HG03196 (cell line): ENCODE measurements around the gene QSOX2.
"Not testable (repeated sequence)": the region's sequence is repeated elsewhere in the genome, so short reads cannot be mapped to it uniquely, and the experiment has no call there.

Source experiments
- ATAC-seq: cut with Tn5 transposase; IDR thresholded peaks from one replicate; pipeline ENCODE4 v1.9.1; 2021; ENCODE audit not compliant: unreplicated experiment

QSOX2 gene

DNA sequence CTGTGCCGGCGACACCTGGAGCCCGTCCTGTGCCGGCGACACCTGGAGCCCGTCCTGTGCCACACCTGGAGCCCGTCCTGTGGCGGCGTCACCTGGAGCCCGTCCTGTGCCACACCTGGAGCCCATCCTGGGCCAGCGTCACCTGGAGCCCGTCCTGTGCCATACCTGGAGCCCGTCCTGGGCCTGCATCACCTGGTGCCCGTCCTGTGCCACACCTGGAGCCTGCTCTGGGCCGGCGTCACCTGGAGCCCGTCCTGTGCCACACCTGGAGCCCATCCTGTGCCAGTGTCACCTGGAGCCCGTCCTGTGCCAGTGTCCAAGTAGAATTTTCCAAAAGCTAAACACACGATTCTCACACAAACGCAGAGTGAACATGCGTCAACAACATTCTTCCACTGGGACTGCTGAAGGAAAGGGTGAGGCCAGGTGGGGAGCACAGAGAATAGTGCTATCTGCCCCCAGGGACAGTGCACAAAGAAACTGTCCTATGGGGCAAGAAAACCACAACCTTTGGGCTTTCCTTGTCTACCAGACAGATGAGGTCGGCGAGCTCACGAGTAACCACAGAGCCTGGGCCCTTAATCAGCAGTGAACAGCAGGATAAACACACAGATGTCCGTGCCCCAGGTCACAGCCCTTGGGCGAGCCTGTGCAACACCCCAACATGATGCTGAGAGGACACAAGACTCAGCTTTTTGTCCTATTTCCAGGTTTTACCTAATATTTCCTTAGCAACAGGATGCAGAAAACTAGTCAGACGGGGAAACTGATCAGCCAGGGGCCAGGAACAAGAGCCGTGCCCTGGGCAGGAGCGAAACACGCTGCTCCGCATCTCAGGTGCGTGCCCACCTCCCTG lies 7.9 kb downstream of the QSOX2 start:
- ATAC-seq = no peak

DNA sequence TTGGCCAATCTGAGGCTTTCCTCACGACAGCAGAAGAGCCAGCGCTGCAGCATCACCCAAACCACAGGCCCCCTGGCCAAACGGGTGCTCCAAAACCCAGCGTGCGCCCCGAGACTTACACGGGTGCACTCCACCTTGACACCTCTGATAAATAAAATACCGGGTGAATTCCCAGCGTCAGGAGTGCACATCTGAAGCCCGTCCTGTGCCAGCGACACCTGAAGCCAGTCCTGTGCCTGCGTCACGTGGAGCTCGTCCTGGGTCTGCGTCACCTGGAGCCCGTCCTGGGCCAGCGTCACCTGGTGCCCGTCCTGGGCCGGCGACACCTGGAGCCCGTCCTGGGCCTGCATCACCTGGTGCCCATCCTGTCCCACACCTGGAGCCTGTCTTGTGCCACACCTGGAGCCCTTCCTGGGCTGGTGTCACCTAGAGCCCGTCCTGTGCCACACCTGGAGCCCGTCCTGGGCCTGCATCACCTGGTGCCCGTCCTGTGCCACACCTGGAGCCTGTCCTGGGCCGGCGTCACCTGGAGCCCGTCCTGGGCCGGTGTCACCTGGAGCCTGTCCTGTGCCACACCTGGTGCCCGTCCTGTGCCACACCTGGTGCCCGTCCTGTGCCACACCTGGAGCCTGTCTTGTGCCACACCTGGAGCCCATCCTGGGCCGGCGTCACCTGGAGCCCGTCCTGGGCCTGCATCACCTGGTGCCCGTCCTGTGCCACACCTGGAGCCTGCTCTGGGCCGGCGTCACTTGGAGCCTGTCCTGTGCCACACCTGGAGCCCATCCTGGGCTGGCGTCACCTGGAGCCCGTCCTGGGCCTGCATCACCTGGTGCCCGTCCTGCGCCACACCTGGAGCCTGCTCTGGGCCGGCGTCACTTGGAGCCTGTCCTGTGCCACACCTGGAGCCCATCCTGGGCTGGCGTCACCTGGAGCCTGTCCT lies 8.9 kb downstream of the QSOX2 start:
- not testable (repeated sequence) for ATAC-seq

DNA sequence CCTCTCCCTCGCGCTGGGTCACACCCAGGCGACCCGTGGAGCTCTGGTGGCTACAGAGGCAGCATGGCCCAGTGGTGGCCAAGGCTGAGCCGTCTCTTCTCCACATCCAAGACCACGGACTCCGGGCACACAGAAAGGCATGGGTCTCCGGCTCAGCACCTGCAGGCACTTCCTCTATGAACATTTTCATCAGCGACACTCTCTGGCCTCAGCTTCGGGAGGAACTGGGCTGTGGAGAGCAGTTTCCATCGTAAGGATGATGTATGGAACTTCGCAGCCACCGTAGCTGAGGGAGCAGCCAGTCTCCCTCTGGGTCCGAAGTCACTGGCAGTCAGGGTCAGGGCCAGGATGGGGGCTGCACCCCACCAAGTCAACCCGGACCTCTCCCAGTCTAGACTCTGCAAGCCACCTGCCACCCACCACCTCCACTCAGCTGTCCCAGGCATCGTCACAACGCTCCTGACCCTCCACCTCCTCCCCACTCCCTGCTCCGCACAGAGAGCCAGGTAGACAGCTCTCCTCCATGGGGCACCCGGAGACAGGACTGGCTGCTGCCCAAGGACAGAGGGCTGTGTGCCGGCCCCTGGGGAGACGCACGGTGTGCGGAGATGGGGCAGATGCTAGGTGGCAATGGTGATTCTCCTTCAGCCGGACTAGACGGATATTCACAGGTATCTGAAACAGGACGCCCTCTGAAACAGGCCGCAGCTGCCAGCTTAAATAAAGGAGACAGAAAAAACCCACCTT lies 9.7 kb downstream of the QSOX2 start:
- no peak for ATAC-seq

DNA sequence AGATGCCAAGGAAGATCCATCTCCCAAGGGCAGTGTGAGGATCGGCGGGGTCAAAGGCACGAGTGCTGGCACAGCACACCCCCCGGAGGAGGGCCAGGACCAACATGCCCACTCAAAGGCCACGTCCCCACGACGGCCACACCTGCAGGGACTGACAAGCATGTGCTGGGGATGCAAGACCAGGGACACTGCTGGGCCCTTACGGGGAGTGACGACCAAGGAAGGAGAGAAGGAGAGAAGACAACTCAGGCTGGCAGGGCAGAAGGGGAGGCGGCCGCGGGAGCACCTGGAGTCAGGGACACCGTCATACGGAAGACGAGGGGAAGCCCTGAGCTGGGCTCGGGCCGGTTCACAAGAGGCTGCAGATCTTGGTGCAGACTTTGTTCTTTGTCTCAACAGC lies 10.4 kb downstream of the QSOX2 start:
- no peak for ATAC-seq

DNA sequence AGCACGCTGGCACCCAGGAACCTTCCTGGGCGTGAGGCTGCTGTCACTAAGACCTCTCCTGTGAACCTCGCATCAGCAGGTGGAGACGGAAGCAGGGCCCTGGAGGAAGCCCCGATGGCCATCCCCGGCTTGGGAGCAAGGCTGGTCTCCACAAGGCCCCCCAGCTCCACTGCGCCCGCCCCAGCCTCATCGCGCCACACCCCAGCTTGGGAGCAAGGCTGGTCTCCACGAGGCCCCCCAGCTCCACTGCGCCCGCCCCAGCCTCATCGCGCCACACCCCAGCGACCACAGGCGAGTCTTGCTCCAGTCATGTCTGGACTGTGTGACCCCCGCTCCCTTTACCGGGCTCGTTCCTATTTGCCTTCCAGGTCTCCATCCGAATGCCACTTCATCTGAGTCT lies 11.0 kb downstream of the QSOX2 start:
- no peak for ATAC-seq

DNA sequence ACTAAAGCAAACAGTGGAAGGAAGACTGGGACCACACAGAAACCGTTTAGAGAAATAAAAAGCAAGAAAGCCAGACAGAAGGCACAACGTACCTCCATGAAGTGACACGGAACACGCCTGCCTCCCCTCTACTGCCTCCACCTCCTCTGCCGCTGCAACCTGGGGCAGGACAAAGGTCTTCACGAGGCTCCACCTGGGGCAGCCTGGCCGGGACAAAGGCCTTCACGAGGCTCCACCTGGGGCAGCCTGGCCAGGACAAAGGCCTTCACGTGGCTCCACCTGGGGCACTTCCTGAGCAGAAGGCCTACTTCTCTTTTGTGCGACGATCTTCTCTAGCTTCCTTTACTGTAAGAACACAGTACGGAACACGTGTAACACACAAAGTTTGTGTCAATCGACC lies 11.7 kb downstream of the QSOX2 start:
- no peak for ATAC-seq

DNA sequence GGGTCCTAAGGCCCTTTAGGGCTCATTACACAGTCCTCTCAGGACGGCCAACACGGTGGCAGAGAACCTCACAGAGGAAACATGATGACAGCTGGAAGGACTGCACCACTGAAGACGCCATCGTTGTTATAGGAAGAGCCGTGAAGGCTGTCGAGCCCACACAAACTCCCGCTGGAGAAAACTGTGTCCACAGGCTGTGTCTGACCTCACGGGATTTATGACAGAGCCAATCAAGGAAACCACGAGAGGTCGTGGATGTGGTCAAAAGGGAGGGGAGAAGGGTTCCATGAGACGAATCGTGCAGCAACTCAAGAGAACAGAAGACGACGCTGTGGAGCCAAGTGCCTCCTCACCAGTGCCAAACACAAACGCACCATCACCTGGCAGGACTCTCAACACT lies 12.2 kb downstream of the QSOX2 start:
- no peak for ATAC-seq

DNA sequence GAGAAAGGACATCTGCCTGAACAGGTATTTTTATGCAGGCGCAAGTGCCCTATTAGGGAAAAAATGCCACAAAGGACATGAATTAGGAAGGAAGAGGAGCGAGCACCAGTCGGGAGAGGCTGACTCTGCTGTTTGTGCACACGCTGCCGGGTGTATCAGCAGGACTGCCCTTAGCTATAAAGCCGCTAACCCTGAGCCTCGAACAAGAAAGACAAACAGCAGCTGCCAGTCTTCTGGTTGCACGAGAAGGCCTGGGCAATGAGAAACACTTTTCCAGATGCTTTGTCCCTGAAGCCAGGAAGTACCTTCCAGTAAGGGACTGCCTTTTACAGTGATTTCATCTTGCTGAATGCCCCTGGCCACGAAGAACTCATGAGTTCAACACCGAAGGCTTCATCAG lies 12.6 kb downstream of the QSOX2 start:
- no peak for ATAC-seq

DNA sequence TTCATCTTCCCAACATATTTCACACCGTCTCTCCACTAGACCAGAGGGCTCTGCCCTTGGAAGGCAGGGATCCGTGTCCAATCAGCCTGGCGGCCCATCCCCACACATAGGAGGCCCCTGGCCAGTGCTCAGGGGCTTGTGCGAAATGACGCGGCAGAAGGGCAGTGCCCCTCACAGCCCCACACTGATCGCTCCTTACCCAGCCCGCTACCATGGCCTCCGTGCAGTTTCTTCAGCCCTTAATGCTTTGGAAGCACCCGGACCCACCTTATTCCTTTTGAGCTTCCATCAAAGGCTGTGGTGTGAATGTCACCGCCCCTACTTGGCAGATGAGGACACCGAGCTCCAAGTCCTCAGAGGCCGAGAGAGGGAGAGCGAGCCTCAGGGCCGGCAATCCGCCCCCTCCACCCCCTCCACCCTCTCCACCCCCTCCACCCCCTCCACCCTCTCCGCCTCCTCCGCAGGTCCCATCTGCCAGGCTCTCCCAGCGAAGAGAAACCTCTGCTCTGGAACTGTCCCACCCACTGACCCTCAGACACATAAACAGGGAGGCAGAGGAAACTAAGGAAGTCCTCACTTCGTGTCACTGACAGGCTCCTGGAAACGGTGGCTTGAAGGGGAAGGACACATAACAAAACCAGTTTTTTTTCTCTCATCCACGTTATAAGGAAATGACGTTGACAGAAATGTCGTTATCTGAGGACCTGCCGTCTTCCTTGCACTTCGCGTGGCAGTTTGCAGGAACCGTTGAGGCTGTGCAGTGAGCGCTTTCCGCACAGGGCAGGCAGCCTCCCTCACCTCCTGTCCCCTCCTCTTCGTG lies 13.9 kb downstream of the QSOX2 start:
- no peak for ATAC-seq

DNA sequence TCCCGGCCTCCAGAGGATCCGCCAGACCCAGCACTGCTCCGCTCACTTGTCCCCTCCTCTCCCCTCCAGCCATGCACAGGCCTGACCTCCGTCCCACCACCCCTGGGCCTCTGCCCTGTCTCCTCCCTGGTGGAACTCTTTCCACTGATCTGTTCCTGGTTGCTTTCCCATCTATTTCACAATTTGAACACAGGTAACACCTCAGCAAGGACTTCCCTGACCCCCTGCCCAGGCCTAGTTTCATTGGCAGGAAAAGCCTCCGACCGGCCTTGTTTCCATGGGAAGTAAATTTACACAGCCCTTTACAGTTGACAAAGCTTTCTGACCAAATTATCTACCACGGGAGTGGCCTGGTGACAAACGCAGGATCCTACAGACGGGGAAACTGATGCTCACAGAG lies 14.8 kb downstream of the QSOX2 start:
- no peak for ATAC-seq

DNA sequence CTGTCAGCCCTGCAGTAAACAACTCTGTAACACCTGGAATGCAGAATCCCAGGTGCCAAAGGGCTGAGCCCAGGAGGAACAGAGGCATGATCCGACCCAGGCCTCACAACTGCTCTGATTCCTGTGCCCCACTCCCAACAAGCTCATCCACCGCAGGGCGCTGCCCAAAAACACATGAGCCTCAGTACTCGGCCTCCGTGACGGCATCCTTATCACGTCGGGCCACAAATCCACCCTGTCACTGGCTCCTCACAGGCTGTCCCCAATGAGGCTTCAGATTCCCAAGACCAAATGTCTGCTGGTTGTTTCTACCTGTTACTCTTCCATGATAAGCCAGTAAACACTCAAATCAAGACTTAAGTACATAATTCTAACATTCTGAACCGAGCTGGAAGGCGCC lies 15.2 kb downstream of the QSOX2 start:
- ATAC-seq = no peak

DNA sequence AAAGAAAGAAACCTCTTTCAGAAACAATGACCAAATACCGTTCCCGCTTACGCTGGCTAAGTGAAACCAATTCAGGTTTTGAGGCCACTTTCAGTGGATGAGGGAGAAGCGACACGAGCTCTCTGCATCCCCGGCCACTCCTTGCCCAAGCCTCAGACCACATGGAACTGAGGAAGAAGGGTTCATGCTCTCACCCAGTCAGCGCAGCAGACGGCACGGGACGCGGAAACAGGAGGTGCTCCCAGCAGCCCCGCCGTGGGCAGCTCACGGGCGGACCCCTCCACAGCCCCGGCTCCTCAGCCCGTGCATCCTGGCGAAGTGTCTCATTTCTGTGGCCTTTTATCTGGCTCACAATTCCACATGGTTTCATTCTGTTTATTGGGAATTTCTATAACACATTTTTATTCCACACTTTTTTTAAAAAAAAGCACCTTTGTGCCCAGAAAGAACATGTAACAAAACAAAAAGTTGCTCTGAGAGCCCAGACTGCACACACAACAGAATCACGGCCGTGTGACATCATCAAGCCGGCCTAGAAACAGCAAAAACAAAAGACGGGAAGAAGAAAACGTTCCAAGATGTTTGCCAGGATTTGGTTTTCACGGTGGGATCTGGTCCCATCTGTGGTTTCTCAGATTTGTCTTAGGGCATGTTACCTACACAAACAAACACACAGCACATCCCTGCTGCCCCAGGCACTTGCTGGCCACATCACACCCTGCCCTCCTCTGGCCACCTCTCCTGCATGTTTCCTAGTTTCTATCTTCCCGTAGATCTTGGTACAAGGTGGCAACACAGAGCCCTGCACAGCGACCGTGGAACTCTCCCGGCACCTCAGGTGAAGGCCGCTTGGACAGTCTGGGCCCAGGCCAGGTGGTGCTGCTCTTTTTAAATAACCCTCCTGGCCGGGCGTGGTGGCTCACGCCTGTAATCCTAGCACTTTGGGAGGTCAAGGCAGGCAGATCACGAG lies 16.2 kb downstream of the QSOX2 start:
- ATAC-seq = no peak

DNA sequence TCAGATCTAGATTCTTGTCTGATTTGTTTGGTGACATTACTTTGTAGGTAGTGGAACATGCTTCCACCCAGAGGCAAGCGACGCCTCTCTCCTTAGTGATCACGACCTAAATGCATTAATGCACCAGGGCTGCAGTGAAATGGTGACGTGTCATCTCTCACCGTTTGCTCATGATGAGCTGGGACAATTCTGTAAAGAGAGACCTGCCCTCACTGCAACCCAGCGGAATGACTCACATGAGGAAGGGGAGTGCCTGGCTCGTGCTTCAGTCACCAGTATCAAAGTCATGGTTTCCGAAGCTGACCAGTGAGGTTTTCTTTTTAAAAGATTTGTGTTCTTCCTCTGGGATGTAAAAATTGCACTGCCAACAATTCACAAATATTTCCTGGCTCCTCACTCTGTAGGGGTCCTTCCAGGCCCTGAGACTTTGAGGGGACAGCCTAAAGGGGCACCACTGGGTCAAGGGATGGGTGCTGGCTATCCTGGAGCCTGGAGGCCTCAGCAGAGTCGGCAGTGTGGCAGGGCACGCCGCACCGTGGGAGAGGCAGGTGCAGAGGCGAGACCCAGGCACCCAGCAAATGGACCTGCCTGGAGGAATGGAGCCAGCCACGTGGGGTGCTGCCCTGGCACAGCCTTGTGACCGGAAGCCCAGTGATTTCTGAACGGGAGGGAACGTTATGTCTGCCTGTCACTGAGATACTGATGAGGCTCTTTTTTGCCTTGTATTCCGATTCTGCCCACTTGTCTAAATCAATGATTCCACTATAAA lies 17.3 kb downstream of the QSOX2 start:
- no peak for ATAC-seq

DNA sequence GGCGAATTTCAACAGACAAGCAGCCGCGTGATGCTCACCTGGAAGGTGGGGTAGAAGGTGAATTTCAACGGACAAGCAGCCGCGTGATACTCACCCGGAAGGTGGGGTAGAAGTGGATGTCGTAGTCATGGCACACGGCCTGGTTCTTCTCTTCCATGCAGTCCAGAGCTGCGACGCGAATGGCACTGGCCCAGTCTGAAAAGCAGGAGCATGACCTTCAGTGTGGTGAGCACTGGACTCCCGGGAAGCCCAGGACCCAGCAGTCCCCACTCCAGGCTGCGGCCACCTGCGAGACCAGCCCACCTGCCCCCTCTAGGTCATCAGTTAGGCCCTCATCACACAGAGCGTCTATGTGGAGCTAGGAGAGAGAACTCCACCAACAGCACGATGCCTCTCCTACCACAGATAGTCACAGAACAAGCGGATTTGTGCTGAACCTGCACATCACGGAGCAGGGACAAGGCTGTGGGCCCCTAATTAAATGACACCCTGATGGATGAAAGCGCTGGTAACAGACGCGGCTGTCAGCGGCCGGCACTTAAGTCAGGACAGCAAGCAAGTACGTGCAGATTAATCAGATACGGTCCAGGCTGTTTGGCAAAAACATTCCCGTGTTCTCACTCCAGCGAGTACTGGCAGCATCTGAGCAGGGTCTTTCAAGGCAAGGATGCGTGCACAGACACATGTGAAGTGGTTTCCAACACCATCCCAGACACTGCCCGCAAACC lies 18.8 kb downstream of the QSOX2 start:
- no peak for ATAC-seq

DNA sequence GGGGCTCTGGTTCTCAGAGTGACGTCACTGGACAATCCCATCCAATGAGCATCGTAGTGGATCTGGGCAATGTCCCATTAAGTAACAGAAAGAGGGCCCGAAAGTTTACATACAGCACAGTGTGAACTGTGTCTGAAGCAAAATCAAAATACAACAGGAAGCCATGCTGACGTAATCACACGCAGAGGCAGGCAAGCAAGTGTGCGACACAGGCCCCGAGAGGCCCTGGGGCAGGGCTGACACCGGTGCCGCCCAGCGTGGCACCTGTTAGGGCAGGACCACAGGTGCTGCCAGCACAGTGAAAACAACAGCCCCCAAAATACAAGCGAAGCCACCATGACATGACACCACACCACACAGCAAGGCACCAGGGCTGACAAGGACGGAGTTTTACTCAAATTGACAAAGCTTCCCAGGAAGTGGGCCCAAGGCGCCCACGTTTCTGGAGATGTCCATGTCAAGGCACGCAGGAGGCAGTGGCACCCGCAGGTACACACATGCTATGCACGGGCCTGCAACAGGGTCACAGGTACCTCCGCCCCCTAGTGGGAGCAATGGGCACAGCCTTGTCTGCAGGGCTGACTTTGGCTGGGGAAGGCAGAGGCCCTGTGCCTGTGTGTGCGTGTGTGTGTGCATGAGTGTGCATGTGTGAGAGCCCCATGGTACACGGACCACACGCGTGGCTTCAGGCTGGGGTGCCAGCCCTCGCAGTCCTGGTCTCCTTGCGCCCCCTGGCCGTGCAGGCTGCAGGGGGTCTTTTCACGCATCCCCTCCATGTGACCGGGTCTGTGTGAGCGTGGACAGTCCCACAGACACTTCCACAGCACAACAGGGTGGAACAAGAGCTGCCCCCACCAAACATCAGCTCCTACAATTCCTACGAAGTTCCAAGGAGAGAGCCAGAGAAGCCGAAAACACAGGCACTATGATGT lies 19.6 kb downstream of the QSOX2 start:
- peak; percentile 42 for ATAC-seq

DNA sequence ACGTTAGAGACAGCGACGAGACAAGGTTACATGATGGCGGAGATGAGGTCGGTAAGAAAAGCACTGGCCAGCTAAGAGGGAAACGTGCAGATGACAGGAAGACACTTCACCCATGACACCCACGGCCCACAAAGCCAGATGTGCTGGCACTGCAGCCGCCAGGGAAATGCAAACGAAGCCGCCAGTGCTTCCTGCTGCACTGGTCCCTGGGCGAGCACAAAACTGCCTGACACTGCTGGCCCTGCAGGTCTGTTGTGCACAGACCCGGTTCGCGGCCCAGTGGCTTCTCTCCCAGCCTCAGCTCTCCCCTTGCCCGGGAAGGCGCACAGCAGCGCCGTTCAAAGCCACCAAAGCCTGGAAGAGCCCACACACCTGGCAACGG lies 20.3 kb downstream of the QSOX2 start:
- peak; percentile 50 for ATAC-seq
